Neural progenitor cell (in vitro differentiated cells): Measurements from ENCODE around the gene SH3BP2.

ENCODE experiments used
- EZH2 ChIP-seq: fragments of 200-600 bp; sonication (generic); IDR thresholded peaks from 2 replicates; pipeline ENCODE4 v1.6.1; 2017; ENCODE audit warnings: antibody characterized with exemption, mild to moderate bottlenecking, moderate library complexity
- EZH2phosphoT487 ChIP-seq: fragments of 200-600 bp; sonication (generic); IDR thresholded peaks from 2 replicates; pipeline ENCODE4 v1.6.1; 2017; ENCODE audit warnings: antibody characterized with exemption
- TF ChIP-seq, protein P1 (sequence below): fragments of 200-600 bp; sonication (generic); IDR thresholded peaks from 2 replicates; pipeline ENCODE4 v1.5.1; 2017; ENCODE audit warnings: antibody characterized with exemption, mild to moderate bottlenecking

DNA sequence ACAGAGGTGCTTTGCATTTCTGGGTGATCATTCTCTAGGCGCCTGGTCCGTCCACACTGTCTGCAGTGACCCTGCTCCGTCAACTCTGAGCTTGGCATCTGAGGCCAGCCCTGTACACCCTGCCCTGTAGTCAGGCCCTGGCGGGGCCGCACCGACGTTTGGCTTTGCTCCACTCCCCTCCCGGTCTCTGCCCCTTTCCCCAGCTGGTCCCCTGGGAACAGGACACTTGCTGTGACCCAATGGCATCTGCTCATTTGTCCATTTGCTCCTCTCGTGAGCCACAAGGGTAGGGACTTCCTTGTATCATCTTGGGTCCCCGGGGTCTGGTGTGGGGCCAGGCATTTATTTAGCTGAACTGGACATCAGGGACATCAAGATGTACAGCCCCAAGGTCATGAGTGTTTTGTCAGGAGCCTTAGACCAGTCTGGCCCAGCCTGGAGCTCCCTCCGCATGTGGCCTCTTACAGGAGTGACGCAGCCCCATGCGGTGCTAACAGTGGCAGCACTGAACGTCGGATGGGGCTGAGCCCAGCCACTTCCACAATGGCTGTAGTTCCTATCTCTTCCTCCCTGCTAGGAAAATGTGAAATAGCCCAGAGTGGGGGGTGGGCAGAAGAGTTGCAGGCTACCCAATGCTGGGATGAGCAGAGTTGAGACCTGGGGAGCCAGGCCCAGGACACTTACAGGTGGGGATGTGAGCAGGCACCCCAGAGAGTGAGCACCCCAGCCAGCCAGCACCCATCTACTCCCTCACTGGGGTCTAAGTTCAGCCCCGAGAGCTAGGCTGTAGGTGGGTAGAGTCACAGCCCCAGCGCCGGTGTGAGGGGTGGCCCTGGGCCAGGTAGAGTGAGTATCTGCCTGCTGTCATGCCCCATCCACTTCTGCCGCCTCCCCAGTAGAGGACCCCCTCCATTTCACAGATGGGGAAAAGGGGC lies 2.0 kb upstream of the SH3BP2 start:
- no peak for TF ChIP-seq EZH2
- TF ChIP-seq, protein P1, sequence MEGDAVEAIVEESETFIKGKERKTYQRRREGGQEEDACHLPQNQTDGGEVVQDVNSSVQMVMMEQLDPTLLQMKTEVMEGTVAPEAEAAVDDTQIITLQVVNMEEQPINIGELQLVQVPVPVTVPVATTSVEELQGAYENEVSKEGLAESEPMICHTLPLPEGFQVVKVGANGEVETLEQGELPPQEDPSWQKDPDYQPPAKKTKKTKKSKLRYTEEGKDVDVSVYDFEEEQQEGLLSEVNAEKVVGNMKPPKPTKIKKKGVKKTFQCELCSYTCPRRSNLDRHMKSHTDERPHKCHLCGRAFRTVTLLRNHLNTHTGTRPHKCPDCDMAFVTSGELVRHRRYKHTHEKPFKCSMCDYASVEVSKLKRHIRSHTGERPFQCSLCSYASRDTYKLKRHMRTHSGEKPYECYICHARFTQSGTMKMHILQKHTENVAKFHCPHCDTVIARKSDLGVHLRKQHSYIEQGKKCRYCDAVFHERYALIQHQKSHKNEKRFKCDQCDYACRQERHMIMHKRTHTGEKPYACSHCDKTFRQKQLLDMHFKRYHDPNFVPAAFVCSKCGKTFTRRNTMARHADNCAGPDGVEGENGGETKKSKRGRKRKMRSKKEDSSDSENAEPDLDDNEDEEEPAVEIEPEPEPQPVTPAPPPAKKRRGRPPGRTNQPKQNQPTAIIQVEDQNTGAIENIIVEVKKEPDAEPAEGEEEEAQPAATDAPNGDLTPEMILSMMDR = no peak
- TF ChIP-seq EZH2phosphoT487 = no peak
